HG03521 (cell line): ENCODE measurements around the gene RAD51B.

ENCODE experiments used
- ATAC-seq: cut with Tn5 transposase; IDR thresholded peaks from one replicate; pipeline ENCODE4 v1.9.1; 2021; ENCODE audit warnings: mild to moderate bottlenecking, moderate library complexity; ENCODE audit not compliant: unreplicated experiment

The RAD51B gene

DNA sequence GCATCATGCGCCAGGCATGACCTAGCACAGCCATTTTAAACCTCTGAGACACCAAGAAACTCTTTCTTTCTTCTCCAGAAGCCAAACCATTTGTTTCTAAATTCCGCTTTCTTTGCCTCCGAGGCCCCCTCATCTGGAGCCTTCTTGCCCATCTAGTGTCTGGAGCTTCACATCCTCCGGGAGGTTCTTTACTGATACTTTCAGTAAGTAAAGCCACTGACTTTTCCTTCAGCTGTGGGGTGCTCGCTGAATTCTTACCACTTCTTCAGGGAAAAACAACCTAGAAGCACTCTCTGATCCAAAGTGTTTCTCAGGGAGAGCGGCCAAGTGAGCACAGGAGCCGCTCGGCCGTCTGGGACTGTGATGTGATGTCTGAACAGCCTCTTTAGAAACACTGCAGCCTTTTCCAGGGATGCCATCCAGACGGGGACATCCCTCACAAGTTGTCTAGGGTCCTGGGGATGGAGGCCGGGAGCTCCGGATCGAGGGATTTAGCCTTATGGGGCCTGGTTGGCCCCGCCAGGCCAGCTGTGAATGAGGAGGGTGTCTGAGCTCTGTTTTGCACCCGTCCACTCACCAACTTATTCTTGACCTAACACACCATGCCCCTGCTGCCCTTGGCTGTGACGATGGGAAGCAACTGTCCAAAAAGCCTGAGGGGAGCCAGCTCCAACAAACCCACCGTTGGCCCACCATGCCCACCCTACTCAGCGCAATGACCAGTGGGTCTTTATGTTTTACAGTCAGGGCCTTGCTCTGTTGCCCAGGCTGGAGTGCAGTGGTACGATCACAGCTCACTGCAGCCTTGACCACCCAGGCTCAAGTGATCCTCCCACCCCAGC is 812.7 kb downstream of the RAD51B start:
- ATAC-seq = no peak

DNA sequence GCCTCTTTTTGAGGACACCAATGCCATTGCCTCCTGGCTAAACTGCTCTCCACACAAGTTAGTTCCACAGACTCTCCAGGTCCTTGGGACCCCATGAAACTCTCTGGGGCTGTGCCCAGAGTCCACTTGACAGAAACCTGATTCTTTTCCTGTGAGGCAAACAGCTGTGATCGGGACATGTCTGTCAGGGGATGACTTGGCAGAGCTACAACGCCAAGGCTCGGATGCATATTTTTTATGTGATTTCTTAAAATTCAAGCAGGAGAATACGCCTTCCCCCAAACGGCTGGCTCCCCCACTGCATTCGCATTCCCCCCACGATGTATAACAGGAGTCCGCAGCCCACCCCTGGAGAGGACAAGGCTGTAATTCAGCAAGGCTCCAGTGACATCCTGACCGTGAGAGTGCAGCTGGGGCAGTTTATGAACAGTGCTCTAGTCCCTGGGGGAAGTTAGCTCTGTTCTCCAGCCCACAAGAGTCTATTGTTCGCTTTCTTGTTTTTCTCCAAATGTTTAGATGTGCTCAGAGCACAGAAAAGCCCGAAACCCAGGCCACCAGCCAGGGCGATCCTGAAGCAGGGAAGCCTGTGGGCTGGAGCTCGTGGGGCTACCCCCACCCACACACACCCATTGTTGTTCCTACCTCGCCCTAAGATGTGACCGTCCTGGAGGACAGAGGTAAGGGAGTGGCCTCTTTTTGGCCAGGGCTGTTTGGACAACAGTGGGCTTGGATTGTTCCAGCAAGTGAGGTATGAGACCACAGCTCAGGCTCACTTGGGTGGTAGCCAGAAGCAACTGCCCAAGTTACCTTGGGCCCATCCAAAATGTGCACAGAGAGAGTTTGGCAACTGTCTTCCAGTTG is 813.8 kb downstream of the RAD51B start:
- ATAC-seq = no peak

DNA sequence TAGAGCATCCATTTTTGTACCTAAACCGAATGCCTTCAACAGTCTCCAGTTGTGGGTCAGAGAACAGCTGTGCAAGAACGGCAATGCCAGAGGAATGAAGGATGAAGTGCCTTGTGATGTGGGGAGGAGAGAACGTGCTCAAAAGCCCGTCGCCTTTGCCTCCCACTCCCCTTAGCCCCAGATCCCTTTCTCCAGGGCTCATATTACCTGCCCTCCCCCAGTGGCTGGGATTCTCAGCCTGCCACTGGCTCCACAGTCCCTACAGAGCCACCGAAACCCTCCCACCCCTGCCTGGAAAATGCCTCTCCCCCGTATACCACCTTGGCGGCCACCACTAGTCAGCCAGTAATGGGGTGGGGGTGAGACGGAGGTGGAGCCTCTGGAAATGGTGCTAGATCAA is 814.8 kb downstream of the RAD51B start:
- ATAC-seq = no peak

DNA sequence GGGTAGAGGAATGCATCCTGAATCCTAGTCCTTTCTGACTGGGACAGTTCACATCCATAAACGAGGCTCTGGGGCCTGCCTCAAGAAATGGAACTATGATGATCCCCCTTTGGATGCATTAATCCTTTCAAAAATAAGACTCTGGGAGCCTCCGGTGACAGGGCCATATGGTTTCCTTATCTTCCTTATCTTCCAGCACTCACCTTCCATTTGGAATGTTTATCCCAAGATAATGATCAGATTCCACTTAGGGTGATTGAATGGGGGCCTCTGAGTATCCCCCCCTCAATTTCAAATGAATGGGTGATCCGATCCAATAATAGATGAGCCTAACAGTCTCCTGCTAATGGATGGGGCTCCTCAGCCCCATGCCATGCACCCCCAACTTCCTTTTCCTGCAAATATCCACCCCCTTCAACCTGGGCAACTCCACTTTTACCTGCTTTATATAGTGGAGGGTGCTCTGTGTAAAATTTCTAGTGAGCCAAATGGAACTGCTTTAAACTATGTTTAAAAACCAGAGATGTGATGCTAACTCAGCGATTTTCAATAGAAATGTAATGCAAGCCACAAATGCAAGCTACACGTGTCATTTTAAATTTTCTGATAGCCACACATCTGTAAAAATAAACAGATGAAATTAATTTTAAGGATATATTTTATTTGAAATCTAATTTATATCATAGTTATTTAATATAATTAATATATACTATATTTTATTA is 815.5 kb downstream of the RAD51B start:
- ATAC-seq = no peak

DNA sequence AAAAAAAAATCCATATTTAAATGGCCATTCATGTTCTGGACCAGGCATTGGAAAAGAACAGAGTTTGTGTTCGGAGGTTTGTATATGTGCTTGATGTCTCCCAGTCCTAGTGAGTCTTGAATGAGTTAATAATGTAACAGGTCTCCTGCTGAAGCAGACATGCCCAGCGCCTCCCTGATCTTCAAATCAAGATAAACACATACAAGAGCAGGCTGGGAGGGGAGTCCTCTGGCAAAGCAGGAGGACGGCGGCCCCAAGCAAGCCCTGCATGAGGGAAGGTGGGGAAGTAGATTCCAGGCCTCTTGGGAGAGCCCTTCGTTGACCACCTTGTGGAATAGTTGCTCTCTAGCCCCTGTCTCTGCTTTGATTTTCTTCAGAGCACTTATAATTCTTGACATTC is 817.0 kb downstream of the RAD51B start:
- no peak for ATAC-seq

DNA sequence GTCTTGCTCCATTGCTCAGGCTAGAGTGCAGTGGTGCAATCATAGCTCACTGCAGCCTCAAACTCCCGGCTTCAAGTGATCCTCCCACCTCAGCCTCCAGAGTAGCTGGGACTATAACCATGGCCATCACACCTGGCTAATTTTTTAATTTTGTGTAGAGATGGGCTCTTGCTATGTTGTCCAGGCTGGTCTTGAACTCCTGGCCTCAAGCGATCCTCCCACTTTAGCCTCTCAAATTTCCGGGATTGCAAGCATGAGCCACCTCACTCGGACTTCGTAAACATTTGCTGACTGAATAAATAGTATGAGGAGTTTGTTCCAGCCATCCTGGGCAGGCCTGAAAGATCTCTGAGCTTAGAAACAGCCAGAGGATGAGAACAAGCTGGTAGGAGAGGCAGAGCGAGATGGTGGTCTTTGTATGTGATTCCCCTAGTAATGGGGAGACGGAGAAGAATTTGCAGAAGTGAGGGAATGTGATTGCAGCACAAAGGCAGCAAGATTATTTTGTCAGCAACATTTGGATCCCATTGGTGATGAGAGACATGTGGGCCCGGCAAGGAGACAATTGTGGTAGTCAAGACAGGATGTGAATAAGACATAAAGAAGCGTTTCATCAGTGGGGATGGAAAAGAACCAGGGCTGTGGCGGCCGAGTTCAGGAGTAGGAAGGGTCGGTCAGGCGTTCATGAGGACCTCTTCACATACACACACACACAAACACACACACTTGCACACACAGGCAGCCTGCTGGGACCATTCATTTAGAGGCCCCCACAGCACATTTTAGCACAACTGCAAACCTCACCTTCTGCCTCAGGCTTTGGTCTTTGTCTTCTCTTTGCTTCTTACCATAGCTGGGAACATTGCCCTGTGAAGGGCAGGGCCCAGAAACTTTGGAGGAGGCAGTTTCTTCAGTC is 817.8 kb downstream of the RAD51B start:
- no peak for ATAC-seq

DNA sequence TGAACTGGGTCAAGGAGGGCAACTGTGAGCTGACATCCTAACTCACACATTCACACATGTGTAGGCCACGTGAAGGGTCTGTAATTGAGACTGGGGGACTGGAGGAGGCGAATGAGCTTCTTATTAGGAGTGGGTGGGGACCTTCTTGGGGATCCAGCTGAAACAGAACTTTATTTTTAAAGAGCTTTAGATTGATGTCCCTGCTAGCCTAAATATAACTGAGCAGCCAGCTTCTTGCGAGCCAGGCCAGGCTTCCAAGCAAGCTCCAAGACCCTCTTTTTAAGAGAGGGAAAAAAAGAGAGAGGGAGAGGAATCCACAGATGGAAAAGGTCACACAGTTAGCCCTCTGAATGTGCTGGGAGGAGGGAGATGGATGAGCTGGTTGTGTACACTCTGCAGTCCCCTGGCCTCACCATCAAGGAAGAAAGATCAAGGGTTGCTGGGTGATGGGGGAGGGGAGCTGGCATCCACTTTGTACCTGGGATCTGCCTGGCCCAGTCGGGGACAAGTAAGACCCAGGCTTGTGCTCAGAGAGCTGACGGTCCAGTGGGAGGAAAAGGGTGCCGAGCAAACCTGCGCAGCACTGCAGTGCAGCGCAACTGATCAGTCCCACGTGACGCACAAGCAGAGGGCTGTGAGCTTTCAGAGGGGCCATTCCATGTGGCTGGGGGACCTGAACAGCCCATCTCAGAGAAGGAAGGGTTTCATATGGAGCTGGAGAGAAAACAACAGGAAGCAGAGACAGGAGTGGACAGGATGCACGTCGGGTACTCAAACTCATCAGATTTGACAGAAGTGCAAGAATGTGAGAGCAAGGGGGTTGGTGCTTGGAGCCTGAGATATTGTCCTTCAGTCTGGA is 818.8 kb downstream of the RAD51B start:
- ATAC-seq = no peak

DNA sequence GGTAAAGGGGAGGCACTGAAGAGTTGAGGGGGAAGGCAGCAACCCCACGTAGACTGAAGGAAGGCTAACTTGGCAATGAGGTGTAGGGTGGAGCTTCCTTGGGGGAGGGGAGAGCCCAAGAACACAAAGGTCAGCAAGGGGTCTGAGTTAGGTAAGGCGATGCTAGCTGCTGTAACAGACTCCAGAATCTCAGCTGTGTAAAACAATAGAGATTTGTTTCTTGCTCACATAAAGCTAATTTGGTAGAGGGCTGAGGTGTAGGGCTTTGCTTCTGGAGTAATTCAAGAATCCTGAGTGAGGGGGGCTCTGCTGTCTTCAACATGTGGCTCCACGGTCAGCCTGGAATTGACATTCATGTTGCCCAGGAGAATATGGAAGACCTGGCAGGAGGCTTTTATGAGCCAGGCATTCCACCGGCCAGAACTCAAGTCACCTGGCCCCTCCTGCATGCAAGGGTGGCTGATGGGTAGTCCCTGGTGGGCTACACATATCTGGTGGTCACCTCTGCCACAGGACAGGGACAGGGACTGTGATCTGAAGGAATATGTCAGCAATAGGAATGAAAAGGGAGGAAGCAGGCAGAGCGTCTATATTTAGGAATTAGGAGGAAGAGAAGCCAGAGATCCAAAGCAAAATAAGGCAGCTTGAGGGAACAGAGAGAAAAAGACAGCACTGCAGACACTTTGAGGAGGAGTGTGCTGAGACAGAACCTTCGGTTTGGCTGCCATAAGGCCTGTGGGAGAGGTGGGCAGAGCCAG is 819.6 kb downstream of the RAD51B start:
- ATAC-seq = no peak

DNA sequence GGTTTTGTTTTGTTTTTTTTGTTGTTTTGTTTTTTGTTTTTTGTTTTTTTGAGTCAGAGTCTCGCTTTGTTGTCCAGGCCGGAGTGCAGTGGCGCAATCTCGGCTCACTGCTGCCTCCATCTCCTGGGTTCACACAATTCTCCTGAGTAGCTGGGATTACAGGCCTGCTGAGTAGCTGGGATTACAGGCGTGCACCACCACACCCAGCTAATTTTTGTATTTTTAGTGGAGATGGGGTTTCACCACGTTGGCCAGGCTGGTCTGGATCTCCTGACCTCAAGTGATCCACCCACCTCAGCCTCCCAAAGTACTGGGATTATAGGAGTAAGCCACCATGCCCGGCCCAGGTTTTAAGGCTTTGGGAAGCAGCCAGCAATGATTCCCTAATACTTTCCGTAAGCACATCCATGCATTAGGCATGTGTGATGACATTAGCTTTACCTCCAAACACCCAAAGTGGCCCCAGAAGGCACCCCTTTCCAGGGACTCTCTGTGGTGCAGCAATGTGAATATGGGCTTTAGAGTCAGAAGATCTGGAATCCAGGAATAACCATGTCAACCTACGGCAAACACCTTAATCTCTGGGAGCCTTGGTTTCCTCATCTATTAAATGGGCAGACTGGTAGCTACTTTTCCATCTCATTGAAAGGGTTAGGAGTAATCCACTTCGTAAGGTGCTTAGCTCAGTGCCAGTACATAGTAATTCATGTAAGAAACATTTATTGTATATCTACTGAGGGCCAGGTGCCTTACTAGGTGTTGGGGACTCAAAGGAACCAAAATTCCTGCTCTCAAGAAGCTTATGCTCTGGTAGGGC is 820.4 kb downstream of the RAD51B start:
- no peak for ATAC-seq

DNA sequence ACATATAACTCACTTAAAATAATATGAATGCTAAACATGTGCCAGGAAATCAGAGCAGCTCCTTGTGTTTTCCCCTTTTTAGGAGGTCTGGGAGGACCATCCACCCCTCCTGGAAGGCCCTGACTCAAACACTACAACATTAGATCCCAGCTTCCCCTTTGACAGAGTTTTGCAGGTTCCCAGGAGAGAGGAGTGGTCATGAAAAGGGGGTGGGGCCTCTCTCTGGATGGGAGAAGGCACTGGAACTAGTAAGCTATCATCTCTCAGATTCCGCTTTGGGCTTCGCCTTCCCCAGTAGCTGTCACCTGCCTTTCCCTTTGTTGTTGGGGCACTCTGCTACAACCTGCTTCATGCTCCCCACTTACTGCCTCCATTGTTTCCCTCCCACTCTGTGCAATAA is 824.1 kb downstream of the RAD51B start:
- ATAC-seq = no peak

DNA sequence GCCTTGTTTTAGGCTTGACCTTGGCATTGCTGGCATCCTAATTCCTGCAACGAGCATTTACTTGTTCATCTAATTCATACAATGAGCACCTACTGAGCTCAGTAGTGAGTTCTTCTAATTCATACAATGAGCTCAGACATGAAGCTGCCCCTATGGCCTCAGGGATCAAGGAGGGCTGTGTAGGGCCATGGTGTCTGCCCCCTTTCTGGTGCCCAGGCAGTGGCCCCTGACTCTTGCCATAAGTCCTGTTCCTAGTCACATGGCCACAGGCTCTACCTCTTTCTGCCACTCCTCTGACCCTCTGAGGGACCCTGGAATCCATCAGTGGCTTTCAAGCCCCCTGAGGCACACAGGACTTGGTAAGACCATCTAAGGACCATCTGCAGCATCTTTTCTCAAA is 824.5 kb downstream of the RAD51B start:
- ATAC-seq = no peak

DNA sequence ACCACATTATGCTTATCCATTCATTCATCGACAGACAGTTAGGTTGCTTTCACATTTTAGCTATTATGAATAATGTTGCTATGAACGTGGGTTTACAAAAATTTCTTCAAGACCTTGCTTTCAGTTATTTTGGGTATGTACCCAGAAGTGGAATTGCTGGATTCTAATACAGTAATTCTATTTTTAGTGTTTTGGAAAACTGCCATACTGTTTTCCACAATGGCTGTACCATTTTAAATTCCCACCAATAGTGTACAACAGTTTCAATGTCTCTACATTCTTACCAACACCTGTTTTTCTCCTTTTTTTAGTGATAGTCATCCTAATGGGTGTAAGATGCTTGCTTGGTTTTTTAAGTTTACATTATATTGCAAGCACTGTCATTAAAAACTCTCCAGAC is 825.8 kb downstream of the RAD51B start:
- ATAC-seq = no peak

DNA sequence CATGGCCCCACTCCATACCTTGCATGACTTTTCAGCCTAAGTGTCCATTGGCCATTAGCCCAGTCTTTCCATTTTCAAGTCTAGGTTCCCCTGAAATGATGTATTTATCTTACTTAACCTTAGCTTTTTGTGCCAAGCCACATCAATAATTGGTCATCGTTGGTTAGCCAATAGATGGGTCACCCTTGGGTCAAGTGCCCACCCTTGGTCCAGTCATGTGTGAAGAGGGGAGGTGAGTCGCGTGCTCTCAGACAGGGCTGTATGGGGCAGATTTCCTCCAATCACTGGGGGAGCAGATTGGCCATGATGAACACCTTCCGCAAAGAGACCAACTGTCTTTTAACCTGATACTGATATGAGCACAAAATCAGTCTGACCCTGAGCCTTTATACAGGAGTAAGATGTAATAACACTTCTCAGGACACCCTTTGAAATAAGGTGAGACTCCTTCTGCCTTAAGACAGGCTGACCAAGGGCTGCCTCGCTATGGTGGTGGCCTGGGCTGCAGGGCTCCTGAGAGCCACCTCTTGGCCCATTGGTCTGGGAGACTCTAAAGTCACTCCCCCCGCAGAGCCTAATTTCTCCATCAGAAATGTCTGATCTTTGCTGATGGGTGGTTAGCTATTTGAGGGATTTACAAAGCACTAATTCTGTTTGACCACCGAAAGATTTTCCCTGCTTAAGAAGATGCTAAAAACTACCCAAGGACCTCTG is 830.1 kb downstream of the RAD51B start:
- no peak for ATAC-seq

DNA sequence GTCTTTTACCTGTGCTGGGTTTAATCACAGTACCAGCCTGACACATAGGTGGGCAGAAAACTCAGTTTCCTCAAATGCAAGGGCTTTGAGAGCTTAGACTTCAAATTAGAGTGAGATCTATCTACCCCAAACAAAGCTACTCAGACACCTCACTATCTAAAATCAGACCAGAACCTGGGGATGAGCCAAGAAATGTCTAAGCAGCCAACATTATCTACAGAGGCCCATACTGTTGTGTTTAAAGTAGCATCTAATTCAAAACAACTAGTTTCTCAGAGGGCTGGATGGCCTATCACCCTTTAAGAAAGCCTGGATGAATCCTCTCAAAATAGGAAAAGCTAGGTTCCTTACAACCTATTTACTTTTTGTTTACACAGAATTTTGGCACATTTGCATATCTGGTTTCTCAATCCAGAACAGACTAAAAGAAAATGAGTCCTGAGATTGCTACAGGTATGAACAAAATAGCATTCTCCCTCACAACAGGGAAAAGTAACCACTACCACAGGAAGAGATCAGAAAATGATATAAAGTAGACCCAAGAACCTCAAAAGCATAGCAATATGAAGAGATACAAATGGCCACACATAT is 830.9 kb downstream of the RAD51B start:
- ATAC-seq = no peak

DNA sequence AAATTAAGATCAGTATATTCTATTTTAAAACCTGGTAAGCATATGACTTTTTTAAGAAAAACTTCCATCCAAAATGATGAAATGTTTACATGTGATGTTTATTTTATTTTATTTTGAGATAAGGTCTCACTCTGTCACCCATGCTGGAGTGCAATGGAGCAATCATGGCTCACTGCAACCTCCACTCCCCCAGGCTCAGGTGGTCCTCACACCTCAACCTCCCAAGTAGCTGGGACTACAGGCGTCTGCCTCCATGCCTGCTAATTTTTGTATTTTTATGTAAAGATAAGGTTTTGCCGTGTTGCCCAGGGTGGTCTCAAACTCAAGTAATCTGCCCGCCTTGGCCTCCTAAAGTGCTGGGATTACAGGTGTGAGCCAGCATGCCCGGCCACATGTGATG is 831.5 kb downstream of the RAD51B start:
- no peak for ATAC-seq

DNA sequence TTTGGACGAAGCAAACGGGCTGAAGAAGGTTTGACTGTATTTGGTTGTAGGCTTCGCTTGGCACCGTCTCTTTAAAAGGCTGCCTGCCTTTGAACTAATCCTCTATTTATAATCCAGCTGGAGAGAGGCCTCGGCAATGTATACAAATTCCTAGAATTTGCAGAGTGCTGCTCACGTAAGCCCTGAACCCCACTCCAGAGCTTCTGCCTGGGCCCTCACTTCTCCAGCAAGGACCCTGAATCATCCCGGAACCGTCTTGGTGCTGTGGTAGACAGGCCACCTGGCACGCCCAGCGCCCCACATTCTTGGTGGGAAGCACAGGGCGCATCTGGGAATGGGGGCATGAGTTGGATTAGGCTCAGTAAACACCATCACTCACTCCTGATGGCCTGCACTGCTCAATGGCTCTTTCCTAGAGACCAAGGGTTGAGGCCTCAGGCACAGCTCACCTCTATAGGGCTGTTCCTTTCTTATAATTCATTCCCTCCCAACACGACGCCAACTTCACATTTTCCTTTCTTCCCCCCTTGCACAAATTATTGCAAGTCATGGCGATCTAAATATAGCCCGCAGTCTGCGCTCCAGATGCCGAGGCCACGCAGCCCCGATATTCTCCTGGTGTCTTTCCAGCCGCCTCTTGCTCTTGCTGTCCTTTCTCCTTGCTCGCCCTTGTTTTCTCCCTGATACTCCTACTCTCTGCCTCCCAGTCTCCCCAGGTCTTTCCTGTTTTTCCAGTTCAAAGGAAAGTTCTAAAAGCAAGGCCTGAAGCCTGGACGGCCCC is 832.3 kb downstream of the RAD51B start:
- ATAC-seq = no peak
